ENCODE data around the gene MYO10. TPM values are rescaled to one million over a fixed set of nuclear protein-coding genes. Genes with fewer than 3 reads are reported as not detected.

MYO10 gene
- total and polyA plus RNA-seq, 3 donors from 2014 or later: 37.8 to 102 (median 99.8) TPM

DNA sequence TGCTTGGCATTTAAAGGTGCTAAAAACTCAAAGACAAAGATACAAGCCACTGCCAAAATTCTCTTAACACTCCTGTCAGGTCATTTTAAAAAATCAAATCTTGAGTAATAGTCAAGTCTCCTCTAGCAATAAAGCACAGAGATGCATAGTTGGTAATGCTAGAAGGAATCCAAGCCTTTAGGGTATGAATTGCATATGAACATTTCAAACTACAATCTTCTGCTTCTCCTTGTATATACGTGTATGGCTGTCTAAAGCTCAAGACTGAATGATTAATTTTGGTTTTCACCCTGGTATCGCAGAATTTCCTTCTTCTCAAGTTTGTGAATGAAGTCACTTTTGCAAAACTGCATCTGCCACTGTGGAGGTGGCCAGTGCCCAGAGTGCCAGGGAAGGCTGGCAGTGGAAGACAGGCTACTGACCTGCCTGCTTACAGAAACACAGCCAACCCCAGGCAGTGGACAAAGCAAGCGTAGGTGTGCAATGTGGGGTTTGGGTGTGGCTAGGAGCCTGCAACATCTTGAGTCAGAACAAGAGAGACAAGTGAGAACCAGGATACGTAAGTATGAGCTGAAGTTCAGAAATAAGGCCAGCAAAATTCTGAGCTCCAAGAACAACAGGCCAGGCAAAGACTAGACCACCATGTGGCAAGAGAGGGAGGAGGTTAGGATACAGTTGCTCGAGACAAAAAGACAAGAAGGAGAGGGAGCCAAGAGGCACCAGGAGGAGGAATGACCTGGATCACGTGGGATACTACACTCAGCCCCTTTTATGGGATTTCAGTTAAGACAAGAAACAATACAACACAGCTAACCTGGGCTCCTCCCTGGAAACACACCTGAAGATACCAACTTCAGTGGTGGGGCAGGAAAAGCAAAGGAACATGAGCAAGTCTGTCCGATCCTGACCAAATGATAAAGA lies 22.6 kb downstream of the MYO10 start:
- H3K9me3 ChIP-seq: no peaks in the 10 kb centered on the region
- no peaks in the 10 kb centered on the region for H3K27me3 ChIP-seq
- H3K4me3 ChIP-seq: no peak overlapping the region
- no peaks in the 10 kb centered on the region for H3K36me3 ChIP-seq (ENCODE audit: low read depth, missing control alignments)
- H3K4me1 ChIP-seq: peaks cover 20% of the 10 kb centered on the region
- WGBS, 2 donors: 47 to 61% methylated on average over 7 of the region's 7 CpGs
- TF ChIP-seq, protein P1, sequence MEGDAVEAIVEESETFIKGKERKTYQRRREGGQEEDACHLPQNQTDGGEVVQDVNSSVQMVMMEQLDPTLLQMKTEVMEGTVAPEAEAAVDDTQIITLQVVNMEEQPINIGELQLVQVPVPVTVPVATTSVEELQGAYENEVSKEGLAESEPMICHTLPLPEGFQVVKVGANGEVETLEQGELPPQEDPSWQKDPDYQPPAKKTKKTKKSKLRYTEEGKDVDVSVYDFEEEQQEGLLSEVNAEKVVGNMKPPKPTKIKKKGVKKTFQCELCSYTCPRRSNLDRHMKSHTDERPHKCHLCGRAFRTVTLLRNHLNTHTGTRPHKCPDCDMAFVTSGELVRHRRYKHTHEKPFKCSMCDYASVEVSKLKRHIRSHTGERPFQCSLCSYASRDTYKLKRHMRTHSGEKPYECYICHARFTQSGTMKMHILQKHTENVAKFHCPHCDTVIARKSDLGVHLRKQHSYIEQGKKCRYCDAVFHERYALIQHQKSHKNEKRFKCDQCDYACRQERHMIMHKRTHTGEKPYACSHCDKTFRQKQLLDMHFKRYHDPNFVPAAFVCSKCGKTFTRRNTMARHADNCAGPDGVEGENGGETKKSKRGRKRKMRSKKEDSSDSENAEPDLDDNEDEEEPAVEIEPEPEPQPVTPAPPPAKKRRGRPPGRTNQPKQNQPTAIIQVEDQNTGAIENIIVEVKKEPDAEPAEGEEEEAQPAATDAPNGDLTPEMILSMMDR (IDR thresholded peaks at IDR 0.05): no peak
- no peak for TF ChIP-seq POLR2A (IDR thresholded peaks at IDR 0.05)
- intact Hi-C loops (cut with DNase I; ENCODE audit: low total_unique reads): no loop called here
- no peak for DNase-seq
- H3K27ac ChIP-seq: no peak overlapping the region

DNA sequence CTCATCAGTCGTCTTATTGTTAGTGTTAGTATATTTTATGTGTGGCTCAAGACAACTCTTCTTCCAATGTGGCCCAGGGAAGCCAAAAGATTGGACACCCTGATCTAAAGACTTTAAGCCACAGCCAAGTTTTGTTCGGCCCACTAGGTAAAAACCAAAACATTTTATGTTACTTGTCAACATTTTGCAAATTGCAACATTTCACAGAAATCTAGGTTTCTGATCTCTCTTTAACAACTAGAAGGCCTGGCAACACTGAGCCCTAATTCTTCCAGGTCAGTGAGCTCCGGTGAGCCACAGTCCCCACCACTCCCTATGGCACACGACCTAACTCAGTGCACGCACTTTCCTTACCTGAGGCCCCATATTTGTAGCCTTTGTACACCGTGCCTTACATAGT lies 24.0 kb downstream of the MYO10 start:
- Histone ChIP-seq H3K36me3 (ENCODE audit: low read depth, missing control alignments) (no peaks in the 10 kb centered on the region), H3K27me3 (no peaks in the 10 kb centered on the region), H3K9me3 (no peaks in the 10 kb centered on the region), H3K4me3 (no peak overlapping the region), H3K27ac (no peak overlapping the region), H3K4me1 (peaks cover 15% of the 10 kb centered on the region)
- intact Hi-C loops (cut with DNase I; ENCODE audit: low total_unique reads): no loop called here
- TF ChIP-seq, protein P1 (IDR thresholded peaks at IDR 0.05): no peak
- no peak for TF ChIP-seq POLR2A (IDR thresholded peaks at IDR 0.05)
- WGBS, 2 donors: 74 to 83% methylated on average over 6 of the region's 6 CpGs
- no peak for DNase-seq

DNA sequence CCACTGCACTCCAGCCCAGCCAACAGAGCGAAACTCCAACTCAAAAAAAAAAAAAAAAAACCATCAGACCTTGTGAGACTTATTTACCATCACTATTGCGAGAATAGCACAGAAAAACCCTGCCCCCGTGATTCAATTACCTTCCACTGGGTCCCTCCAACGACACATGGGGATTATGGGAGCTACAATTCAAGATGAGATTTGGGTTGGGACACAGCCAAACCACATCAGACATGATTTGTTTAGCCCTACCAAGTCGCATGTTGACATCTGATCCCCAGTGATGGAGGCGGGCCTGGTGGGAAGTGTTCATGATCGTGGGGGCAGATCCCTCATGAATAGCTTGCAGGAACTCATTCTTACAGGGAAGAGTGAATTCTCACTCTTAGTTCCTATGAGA lies 26.6 kb downstream of the MYO10 start:
- 85 to 91% methylated on average over 7 of the region's 7 CpGs for WGBS, 2 donors
- Histone ChIP-seq H3K27ac (no peak overlapping the region), H3K36me3 (ENCODE audit: low read depth, missing control alignments) (no peaks in the 10 kb centered on the region), H3K4me3 (no peak overlapping the region), H3K9me3 (no peaks in the 10 kb centered on the region), H3K4me1 (peaks cover 13% of the 10 kb centered on the region), H3K27me3 (no peaks in the 10 kb centered on the region)
- DNase-seq: no peak
- no peak for TF ChIP-seq POLR2A (IDR thresholded peaks at IDR 0.05)
- TF ChIP-seq, protein P1 (IDR thresholded peaks at IDR 0.05): no peak
- intact Hi-C loops (cut with DNase I; ENCODE audit: low total_unique reads): no loop called here

DNA sequence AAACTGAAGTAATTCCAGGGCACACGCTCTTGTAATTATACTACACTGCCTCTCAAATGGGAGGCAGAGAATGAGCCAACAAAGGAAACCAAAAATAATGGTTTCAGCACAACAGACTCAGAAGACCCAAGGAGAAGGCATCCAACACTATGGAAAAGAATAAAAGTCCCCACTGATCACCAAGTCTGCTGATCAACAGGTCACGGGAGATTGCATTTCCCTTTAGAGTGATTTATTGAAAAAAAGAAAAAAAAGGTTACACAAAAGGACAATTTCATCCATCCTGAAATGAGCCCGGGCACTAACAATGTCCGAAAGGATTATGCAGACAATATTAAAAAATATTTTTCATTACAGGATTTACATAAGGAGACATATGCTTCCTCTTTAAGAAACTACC lies 28.8 kb downstream of the MYO10 start:
- no peaks in the 10 kb centered on the region for H3K27me3 ChIP-seq
- no peak overlapping the region for H3K27ac ChIP-seq
- DNase-seq: no peak
- TF ChIP-seq POLR2A (IDR thresholded peaks at IDR 0.05): no peak
- TF ChIP-seq, protein P1 (IDR thresholded peaks at IDR 0.05): no peak
- H3K9me3 ChIP-seq: no peaks in the 10 kb centered on the region
- H3K4me3 ChIP-seq: no peak overlapping the region
- no peaks in the 10 kb centered on the region for H3K4me1 ChIP-seq
- 65 to 77% methylated on average over 4 of the region's 4 CpGs for WGBS, 2 donors
- intact Hi-C loops (cut with DNase I; ENCODE audit: low total_unique reads): no loop called here
- H3K36me3 ChIP-seq (ENCODE audit: low read depth, missing control alignments): no peaks in the 10 kb centered on the region

DNA sequence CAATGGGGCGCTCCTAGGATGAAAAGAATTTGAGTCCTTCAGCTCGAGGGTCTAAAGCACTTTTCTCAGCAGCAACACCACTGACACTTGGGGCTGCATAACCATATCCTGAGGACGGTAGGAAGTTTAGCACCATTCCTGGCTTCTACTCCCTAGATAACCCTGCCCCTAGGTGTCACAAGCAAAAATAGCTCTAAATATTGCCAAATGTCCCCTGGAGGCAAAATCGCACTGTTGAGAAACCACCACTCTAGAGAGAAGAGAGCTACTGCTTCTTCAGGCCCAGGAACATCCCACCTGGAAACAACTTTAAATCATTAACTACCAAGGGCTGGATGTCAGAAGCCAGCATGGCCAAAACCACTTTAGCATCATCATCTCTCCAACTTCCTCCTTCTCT lies 29.8 kb downstream of the MYO10 start:
- TF ChIP-seq, protein P1 (IDR thresholded peaks at IDR 0.05): no peak
- TF ChIP-seq POLR2A (IDR thresholded peaks at IDR 0.05): no peak
- no peak for DNase-seq
- 96 to 100% methylated on average over 4 of the region's 4 CpGs for WGBS, 2 donors
- H3K4me3 ChIP-seq: no peak overlapping the region
- intact Hi-C loops (cut with DNase I; ENCODE audit: low total_unique reads): no loop called here
- no peaks in the 10 kb centered on the region for H3K9me3 ChIP-seq
- H3K27ac ChIP-seq: no peak overlapping the region
- no peaks in the 10 kb centered on the region for H3K27me3 ChIP-seq
- no peaks in the 10 kb centered on the region for H3K36me3 ChIP-seq (ENCODE audit: low read depth, missing control alignments)
- no peaks in the 10 kb centered on the region for H3K4me1 ChIP-seq
